AG20443 (cell line): ENCODE results near the gene HTR2B.
"Not testable (repeated sequence)": the region's sequence is repeated elsewhere in the genome, so short reads cannot be mapped to it uniquely, and the experiment has no call there.

Experiments used
- DNase-seq: peaks from one replicate; pipeline ENCODE4 v3.0.0; 2012; ENCODE audit warnings: low spot score, mixed read lengths

Gene HTR2B

GRCh38 chr2:231124838-231125568, at the start of gene HTR2B:
Gene HTR2B (minus strand): TSS chr2:231125042. CDS start chr2:231123764, 1,278 bp downstream.
- no peak for DNase-seq

GRCh38 chr2:231174211-231174651, 49.4 kb upstream of the HTR2B start:
- DNase-seq, result no peak

- DNase-seq, result no peak
Observed at GRCh38 chr2:231172025-231172424, 47.2 kb upstream of the HTR2B start.

DNA sequence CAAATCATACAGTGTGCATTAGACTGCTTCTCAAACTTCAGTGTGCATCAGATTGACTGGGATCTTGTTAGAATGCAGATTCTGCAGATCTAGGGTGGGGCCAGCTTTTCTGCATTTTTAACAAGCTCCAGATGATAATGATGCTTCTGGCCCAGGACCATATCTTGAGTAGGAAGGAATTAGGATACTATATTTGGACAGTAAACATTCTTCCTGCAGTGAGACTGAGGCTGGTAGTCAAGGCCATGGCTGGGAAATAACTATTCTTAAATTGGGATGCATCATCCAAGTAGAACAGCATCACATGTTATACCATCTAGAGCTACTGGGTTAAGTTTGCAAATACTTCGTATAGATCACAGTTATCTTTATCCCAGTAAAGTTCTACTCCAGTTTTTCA, 45.2 kb upstream of the HTR2B start:
- DNase-seq, result peak; percentile 68

- DNase-seq, result no peak
Observed at GRCh38 chr2:231169488-231169887, 44.6 kb upstream of the HTR2B start.

- no peak for DNase-seq
Observed at GRCh38 chr2:231168460-231169139, 43.8 kb upstream of the HTR2B start.

DNA sequence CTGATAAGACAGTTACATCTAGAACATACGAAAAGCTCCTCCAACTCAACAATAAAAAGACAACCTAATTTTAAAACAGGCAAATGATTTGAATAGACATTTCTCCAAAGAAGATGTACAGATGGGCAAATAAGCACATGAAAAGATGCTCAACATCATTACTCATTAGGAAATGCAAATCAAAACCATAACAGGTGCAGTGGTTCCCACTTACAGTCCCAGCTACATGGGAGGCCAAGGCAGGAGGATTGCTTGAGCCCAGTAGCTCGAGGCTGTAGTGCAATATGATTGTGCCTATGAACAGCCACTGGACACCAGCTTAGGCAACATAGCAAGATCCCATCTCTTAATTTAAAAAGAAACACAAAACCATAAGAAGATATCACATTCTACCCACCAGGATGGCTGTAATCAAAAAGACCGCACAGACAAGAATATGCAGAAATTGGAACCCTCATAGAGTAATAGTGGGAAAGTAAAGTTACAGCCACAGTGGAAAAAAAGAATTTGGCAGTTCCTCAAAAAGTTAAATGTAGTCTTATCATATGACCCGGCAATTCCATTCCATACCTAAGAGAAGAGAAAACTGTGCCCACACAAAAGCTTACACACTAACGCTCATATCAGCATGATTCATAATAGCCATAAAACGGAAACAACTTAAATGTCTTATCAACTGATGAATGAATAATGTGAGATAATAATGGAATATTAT, 43.1 kb upstream of the HTR2B start:
- DNase-seq, result no peak

DNA sequence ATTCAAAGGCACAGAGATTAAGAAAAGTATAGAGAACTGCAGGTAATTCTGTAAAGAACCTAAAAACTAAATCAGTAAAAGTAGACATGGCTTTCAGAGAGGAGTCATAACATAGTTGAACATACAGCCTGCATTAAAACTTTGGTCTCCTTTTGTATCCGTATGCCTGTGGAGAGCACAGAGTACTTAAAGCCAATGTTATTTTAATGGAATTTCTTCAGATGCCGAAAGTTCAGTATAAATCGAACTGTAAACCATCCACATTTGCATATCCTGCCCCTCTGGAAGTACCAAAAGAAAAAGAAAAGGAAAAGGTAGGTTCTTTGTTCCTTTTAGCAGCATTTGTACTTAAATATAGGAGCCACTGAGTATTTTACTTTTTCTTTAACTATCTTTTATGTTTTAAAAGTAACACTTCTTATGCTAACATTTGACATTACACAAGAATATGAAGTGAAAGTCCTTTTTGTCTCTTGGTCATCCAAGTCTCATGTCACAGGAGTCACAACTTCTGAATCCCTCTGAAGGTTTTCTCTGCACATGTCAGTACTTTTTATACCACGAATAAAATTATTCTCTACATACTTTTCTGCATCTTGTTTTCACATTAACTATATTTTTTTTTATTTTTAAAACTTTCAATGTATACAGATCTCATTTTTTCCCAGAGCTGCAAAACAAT, 38.7 kb upstream of the HTR2B start:
- DNase-seq, result no peak

- no peak for DNase-seq
Observed at GRCh38 chr2:231163011-231163410, 38.2 kb upstream of the HTR2B start.

GRCh38 chr2:231161877-231162329, 37.1 kb upstream of the HTR2B start:
- peak; percentile 66 for DNase-seq

GRCh38 chr2:231161252-231161839, 36.5 kb upstream of the HTR2B start:
- no peak for DNase-seq

DNA sequence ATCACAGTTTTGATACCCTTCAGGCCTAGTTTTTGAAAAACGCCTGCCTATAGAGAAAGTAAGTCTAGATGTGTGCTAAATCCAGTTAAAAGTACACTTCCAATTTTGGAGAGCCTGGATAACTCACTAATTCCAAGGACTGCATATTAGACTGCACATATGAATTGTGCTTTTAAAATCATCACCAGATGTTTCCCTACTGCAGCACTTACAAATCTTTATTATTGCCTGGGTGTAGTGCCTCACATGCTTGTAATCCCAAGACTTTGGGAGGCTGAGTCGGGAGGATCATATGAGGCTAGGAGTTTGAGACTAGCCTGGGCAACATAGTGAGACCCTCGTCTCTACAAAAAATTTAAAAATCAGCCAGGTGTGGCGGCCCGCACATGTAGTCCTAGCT, 35.9 kb upstream of the HTR2B start:
- DNase-seq, result no peak

GRCh38 chr2:231159306-231159705, 34.5 kb upstream of the HTR2B start:
- DNase-seq, result no peak

- peak; percentile 24 for DNase-seq
Observed at GRCh38 chr2:231152800-231153557, 28.1 kb upstream of the HTR2B start.

DNA sequence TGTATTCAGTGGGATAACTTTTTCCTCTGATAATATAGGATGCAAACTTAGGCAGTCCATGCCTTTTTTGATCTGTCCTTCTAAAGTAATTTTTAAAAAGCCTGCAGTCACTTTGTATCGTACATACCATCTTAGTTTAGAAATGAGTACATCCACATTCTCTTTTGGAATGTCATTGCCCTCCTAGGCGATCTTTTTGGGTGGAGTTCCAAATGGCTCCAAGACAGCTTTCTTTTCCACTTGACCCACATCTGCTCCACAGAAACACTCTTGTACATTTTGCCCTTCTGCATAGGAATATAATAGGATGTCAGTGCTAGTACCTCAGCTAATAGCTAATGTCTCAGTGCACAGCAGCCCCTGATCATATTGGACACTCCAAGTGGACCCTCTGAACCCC, 21.8 kb upstream of the HTR2B start:
- DNase-seq, result peak; percentile 62

GRCh38 chr2:231144896-231145295, 20.1 kb upstream of the HTR2B start:
- no peak for DNase-seq

- DNase-seq, result not testable (repeated sequence)
Observed at GRCh38 chr2:231140808-231141207, 16.0 kb upstream of the HTR2B start.

DNA sequence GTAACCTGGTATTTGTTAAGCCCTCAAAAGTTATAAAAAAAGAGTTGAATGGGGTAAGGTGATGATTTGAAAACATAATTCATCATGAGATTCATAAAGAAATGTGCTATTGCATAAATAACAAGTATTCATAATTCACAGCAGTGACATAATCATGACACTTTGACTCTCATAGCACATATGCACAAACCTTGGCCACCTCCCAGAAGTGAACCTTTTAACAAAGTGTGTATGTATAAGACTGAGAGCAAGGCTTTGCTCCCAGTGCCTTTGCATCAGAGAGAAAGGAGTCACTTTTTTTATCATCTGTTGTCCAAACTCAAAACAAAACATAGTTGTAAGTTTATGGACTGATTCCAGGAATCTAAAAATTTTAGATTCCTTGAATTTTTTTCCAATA, 15.0 kb upstream of the HTR2B start:
- DNase-seq, result no peak

GRCh38 chr2:231138699-231139098, 13.9 kb upstream of the HTR2B start:
- no peak for DNase-seq

- no peak for DNase-seq
Observed at GRCh38 chr2:231134910-231135655, 10.2 kb upstream of the HTR2B start.
